SU-DHL-6 (cell line): ENCODE data around the gene SPINK2.

ENCODE experiments used
- CTCF ChIP-seq: fragments of 200-600 bp; sonication (generic); IDR thresholded peaks from one replicate; pipeline ENCODE4 v1.5.1; 2017; ENCODE audit warnings: antibody characterized with exemption, mild to moderate bottlenecking, low read length, moderate library complexity; ENCODE audit not compliant: insufficient read depth, poor library complexity, severe bottlenecking
- EZH2phosphoT487 ChIP-seq: fragments of 200-600 bp; sonication (generic), shearing (Covaris generic); conservative IDR thresholded peaks from 2 replicates; pipeline ENCODE4 v1.6.1; 2018; ENCODE audit warnings: mild to moderate bottlenecking, antibody characterized with exemption, low read length, moderate library complexity, mixed read lengths

GRCh38 chr4:56803471-56803870 lies 18.0 kb downstream of the SPINK2 start:
- TF ChIP-seq CTCF (no peak), EZH2phosphoT487 (no peak)
